Thyroid gland (tissue), 4 donors: Measurements from ENCODE around the gene PCSK1. TPM values are rescaled to one million over a fixed set of nuclear protein-coding genes. Genes with fewer than 3 reads are reported as not detected.

Experiments
- DNase-seq, 2 donors: peaks; one replicate each; pipeline ENCODE4 v3.0.0-alpha.2; 2019
- H3K27ac ChIP-seq, 3 donors: fragments of 200-600 bp; sonication (generic); 1 replicate in 2 of 3; 2 replicates in 1 of 3; pipeline ENCODE4 v1.5.1; 2016 to 2019; ENCODE audit warnings: mild to moderate bottlenecking in 1 of 3, moderate library complexity in 1 of 3
- H3K27me3 ChIP-seq: fragments of 200-600 bp; sonication (generic); one replicate; pipeline ENCODE4 v1.5.1; 2019
- H3K36me3 ChIP-seq, 2 donors: fragments of 200-600 bp; sonication (generic); one replicate each; pipeline ENCODE4 v1.5.1; 2016 to 2019
- H3K4me1 ChIP-seq, 2 donors: fragments of 200-600 bp; sonication (generic); one replicate each; pipeline ENCODE4 v1.5.1; 2017 to 2019
- H3K4me3 ChIP-seq, 3 donors: fragments of 200-600 bp; sonication (generic); replicated peaks in 1 of 3; 1 replicate in 2 of 3; 2 replicates in 1 of 3; pipeline ENCODE4 v1.5.1; 2016; ENCODE audit warnings: mild to moderate bottlenecking in 1 of 3
- H3K9me3 ChIP-seq: fragments of 200-600 bp; sonication (generic); one replicate; pipeline ENCODE4 v1.5.1; 2017
- POLR2A ChIP-seq, 2 donors: fragments of 450-650 bp; IDR thresholded peaks; one replicate each; pipeline ENCODE4 v1.6.1; 2017; ENCODE audit warnings: antibody characterized with exemption in 2 of 2, mild to moderate bottlenecking in 2 of 2, moderate library complexity in 1 of 2
- WGBS, 2 donors: methylation state at CpG; one replicate each; pipeline ENCODE4 v1.1.5; 2017; 5-methylcytosine and 5-hydroxymethylcytosine counted together
- intact Hi-C: fragments of 100-400 bp; cut with DNase I; formaldehyde crosslinking; loops from one replicate; pipeline ENCODE4 v1.15.1; 2023
- total RNA-seq, 4 donors: library from RNA; depleted of rRNA; stranded (reverse); fragments of >200 nt; gene quantifications; one replicate each; pipeline ENCODE4 v1.2.3, GENCODE V29; 2016
- TF ChIP-seq, protein P1 (sequence below), 6 experiments: fragments of 200-600 bp in 3 of 6; fragments of 450-650 bp in 3 of 6; sonication (generic) in 3 of 6; IDR thresholded peaks; one replicate each; pipeline ENCODE4 v1.5.1; 2016 to 2019; ENCODE audit warnings: antibody characterized with exemption in 6 of 6, mild to moderate bottlenecking in 2 of 6, inconsistent platforms in 1 of 6, moderate library complexity in 1 of 6

PCSK1 gene
- total RNA-seq, 4 donors from 2014 or later: 2.3 to 16.8 (median 7.3) TPM

- no peaks in the 10 kb centered on the region for H3K27me3 ChIP-seq
- no peaks in the 10 kb centered on the region for H3K9me3 ChIP-seq
- no peaks in the 10 kb centered on the region for H3K36me3 ChIP-seq
- H3K4me3 ChIP-seq: no peak overlapping the region
- H3K4me1 ChIP-seq: no peaks in the 10 kb centered on the region
- no peak overlapping the region for H3K27ac ChIP-seq
- WGBS, 2 donors: 98% methylated on average over 2 of the region's 2 CpGs
- no peak for DNase-seq
- TF ChIP-seq POLR2A (IDR thresholded peaks at IDR 0.05): no peak
- TF ChIP-seq, protein P1, sequence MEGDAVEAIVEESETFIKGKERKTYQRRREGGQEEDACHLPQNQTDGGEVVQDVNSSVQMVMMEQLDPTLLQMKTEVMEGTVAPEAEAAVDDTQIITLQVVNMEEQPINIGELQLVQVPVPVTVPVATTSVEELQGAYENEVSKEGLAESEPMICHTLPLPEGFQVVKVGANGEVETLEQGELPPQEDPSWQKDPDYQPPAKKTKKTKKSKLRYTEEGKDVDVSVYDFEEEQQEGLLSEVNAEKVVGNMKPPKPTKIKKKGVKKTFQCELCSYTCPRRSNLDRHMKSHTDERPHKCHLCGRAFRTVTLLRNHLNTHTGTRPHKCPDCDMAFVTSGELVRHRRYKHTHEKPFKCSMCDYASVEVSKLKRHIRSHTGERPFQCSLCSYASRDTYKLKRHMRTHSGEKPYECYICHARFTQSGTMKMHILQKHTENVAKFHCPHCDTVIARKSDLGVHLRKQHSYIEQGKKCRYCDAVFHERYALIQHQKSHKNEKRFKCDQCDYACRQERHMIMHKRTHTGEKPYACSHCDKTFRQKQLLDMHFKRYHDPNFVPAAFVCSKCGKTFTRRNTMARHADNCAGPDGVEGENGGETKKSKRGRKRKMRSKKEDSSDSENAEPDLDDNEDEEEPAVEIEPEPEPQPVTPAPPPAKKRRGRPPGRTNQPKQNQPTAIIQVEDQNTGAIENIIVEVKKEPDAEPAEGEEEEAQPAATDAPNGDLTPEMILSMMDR (IDR thresholded peaks at IDR 0.05): no peak
- intact Hi-C loops: no loop called here
Observed at GRCh38 chr5:96354237-96354636, 78.8 kb downstream of the PCSK1 start.

GRCh38 chr5:96353220-96353619 lies 79.8 kb downstream of the PCSK1 start:
- Histone ChIP-seq H3K36me3 (no peaks in the 10 kb centered on the region), H3K4me1 (no peaks in the 10 kb centered on the region), H3K27me3 (no peaks in the 10 kb centered on the region), H3K27ac (no peak overlapping the region), H3K9me3 (no peaks in the 10 kb centered on the region), H3K4me3 (no peak overlapping the region)
- 42 to 52% methylated on average over 1 of the region's 1 CpG for WGBS, 2 donors
- TF ChIP-seq POLR2A (IDR thresholded peaks at IDR 0.05): no peak
- TF ChIP-seq, protein P1 (IDR thresholded peaks at IDR 0.05): no peak
- intact Hi-C loops: no loop called here
- DNase-seq: no peak

DNA sequence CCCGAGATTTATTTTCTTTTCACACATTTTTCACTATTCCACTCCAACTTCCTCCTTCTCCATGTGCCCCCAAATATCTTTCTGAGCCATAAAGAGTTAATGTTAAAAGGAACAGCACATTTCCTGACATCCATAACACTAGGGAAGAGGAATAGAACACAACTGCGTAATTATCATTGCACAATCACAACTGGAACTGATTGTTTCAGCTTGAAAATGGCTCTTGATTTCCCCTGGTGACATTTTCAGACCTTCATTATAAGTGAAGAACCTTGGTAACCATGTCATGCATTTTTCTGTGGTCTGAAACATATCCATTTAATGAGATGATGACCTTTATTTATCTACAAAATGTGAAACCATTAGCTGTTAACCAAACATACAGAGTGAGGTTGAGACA lies 82.4 kb downstream of the PCSK1 start:
- H3K4me1 ChIP-seq: no peaks in the 10 kb centered on the region
- H3K4me3 ChIP-seq: no peak overlapping the region
- no peak overlapping the region for H3K27ac ChIP-seq
- TF ChIP-seq POLR2A (IDR thresholded peaks at IDR 0.05): no peak
- TF ChIP-seq, protein P1 (IDR thresholded peaks at IDR 0.05): no peak
- 54 to 75% methylated on average over 2 of the region's 2 CpGs for WGBS, 2 donors
- no peaks in the 10 kb centered on the region for H3K9me3 ChIP-seq
- intact Hi-C loops: no loop called here
- H3K27me3 ChIP-seq: no peaks in the 10 kb centered on the region
- DNase-seq: no peak
- H3K36me3 ChIP-seq: no peaks in the 10 kb centered on the region

DNA sequence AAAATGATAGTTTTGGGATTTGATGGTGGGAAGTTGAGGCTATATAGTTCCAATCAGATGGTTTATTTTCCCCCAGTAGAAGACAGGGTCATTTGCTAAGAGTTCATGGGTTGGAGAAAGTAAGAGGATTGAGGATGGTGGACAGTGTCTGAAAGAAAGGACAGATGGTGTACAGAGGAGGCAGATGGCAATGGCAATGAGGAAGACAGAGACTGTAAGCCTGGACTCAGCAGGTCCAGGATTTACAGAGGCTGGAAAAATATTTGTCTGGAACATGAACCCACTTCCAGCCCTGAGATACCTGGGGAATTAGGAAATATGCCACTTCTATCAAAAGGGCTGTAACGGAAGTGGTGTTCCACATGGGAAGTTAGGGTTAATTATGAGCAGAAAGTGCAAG lies 84.5 kb downstream of the PCSK1 start:
- Histone ChIP-seq H3K27me3 (no peaks in the 10 kb centered on the region), H3K4me3 (no peak overlapping the region), H3K27ac (no peak overlapping the region), H3K4me1 (no peaks in the 10 kb centered on the region), H3K9me3 (no peaks in the 10 kb centered on the region), H3K36me3 (no peaks in the 10 kb centered on the region)
- TF ChIP-seq, protein P1 (IDR thresholded peaks at IDR 0.05): no peak
- no peak for TF ChIP-seq POLR2A (IDR thresholded peaks at IDR 0.05)
- DNase-seq: no peak
- intact Hi-C loops: loop anchor here (5.0 kb wide), 1 partner anchor 254 kb away; no protein-coding TSS in a partner anchor
- WGBS, 2 donors: 81 to 87% methylated on average over 1 of the region's 1 CpG

DNA sequence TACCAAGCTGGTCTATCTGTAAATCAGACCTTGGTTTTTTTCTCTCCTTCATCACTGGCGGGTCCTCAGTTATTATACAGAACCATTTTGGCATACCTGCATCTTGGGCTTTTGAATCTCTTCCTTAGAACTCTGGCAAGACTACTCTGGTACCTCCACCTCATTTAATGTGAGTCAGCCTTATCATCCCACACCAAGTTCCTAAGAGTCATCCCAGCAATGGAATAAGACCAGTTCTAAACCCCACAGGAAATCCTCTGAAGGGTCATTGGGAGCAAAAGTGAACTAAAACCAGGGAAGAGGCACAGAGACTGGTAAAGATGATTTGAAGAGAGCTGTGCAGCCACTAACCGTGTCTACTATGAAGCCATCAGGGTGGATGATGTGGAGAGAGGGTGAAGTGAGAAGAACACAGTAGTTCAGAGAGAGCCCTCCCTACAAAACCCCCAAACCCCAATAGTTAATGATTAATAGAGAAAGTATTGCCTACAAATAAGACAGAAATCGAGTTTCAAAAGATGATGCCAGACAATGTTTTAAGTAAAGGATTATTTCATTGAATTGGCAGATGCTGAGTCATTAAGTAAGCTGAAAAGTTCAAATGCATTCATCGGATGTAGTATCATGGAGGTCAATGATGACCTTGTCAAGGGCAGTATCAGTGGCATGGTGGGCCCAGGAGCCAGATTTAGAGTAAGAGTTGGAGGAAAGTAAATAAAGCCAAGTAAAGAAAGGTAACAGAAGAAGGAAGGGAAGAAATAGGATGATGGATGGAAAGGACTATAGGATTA lies 85.4 kb downstream of the PCSK1 start:
- Histone ChIP-seq H3K27me3 (no peaks in the 10 kb centered on the region), H3K4me3 (no peak overlapping the region), H3K36me3 (no peaks in the 10 kb centered on the region), H3K4me1 (no peaks in the 10 kb centered on the region), H3K9me3 (no peaks in the 10 kb centered on the region), H3K27ac (no peak overlapping the region)
- 88% methylated on average over 4 of the region's 4 CpGs for WGBS, 2 donors
- intact Hi-C loops: loop anchor here (5.0 kb wide), 1 partner anchor 255 kb away; no protein-coding TSS in a partner anchor
- TF ChIP-seq, protein P1 (IDR thresholded peaks at IDR 0.05): no peak
- TF ChIP-seq POLR2A (IDR thresholded peaks at IDR 0.05): no peak
- DNase-seq: no peak
